ENCODE data around the gene MMP10.

The MMP10 gene

GRCh38 chr11:102794382-102794781 is 14.0 kb upstream of the MMP10 start:
- peak; percentile 64 for TF ChIP-seq CTCF (conservative IDR thresholded peaks at IDR 0.05; ENCODE audit: low read depth, low read length)
- no peak for DNase-seq (ENCODE audit: low read depth)
- H3K4me3 ChIP-seq (ENCODE audit: low read length): no peak overlapping the region

- TF ChIP-seq CTCF (conservative IDR thresholded peaks at IDR 0.05; ENCODE audit: low read depth, low read length): no peak
- no peak overlapping the region for H3K4me3 ChIP-seq (ENCODE audit: low read length)
- DNase-seq (ENCODE audit: low read depth): no peak
These were observed 13.4 kb upstream of the MMP10 start for GRCh38 chr11:102793677-102794290.

GRCh38 chr11:102792604-102793003 is 12.2 kb upstream of the MMP10 start:
- H3K4me3 ChIP-seq (ENCODE audit: low read length): no peak overlapping the region
- no peak for DNase-seq (ENCODE audit: low read depth)
- TF ChIP-seq CTCF (conservative IDR thresholded peaks at IDR 0.05; ENCODE audit: low read depth, low read length): no peak

DNA sequence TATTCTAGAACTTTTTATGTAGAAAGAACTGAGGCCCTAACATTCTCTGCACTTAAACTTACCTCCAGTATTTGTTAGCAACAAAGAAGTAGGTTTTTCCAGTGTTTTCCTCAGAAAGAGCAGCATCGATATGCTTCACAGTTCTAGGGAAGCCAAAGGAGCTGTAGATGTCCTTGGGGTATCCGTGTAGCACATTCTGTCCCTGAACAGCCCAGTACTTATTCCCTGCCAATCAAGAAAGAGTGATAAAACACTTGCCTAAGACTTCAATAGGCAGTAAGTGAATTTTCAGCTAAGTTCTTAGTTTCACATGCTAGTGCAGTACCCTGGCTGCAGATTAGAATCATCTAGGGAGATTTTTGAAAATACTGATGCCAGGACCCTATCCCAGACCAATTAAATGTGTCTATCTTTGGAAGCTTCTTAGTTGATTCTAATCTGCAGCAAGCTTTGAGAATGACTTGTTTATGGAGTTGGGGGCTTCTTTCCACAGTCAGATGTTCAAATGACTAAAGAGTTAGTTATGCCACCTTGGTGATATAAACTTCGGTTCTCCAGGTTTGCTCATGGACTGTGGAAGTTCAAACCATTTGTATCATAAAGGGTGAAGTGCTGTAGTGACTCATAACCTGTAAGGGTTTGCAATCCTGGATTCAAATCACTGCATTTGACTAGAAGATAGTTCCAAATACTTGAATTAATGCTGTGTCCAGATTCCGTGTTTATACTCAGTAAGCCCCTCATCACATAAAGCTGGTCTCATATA is 11.0 kb upstream of the MMP10 start:
- TF ChIP-seq CTCF (conservative IDR thresholded peaks at IDR 0.05; ENCODE audit: low read depth, low read length): no peak
- DNase-seq (ENCODE audit: low read depth): no peak
- no peak overlapping the region for H3K4me3 ChIP-seq (ENCODE audit: low read length)

- no peak overlapping the region for H3K4me3 ChIP-seq (ENCODE audit: low read length)
- DNase-seq (ENCODE audit: low read depth): no peak
- TF ChIP-seq CTCF (conservative IDR thresholded peaks at IDR 0.05; ENCODE audit: low read depth, low read length): no peak
These were observed 8.0 kb upstream of the MMP10 start for GRCh38 chr11:102788334-102788995.

GRCh38 chr11:102784380-102784779 is 4.0 kb upstream of the MMP10 start:
- H3K4me3 ChIP-seq (ENCODE audit: low read length): no peak overlapping the region
- TF ChIP-seq CTCF (conservative IDR thresholded peaks at IDR 0.05; ENCODE audit: low read depth, low read length): no peak
- no peak for DNase-seq (ENCODE audit: low read depth)

Data from retinal pigment epithelial cell (primary cell).